ENCODE results near the gene RSBN1L. TPM values are rescaled to one million over a fixed set of nuclear protein-coding genes. Genes with fewer than 3 reads are reported as not detected.
"Not testable (repeated sequence)": the region's sequence is repeated elsewhere in the genome, so short reads cannot be mapped to it uniquely, and the experiment has no call there.

Gene RSBN1L
- polyA plus RNA-seq, 1 donor from 2014 or later: 24.7 TPM

DNA sequence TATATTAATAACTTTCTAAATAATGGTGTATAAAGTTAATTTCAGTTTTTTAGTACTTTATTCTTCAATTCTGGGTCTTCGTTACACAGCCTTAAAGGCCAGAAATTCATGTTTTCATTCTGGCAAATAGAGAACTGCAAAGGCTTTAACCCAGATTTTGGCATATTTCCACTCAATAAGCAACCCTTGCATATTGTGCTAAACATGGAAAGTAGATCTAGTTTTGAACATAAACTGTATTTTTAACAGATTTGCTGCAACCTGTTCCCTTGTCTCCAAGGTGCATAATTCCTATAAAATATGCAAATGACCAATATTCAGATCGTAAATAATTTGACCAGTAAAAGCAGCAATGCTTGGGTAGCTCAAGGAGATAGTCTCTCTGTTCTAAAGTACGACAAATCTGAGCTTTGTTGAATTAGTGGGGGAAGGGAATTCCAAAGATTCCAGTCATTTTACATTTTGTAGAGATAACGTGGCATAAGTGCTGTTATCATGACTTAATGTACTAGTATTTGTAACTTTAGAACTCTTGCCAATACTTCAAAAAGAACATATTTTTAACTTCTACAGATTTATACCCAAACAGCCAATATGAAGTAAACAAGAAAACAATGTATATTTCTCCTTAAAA, 46.4 kb upstream of the RSBN1L start:
- H2AFZ ChIP-seq (ENCODE audit: low read depth, low read length): no peak overlapping the region
- H3K9me2 ChIP-seq (ENCODE audit: insufficient read depth, low read length): no peaks in the 10 kb centered on the region
- no peaks in the 10 kb centered on the region for H3K36me3 ChIP-seq (ENCODE audit: insufficient read depth, low read length)
- no peaks in the 10 kb centered on the region for H3K79me2 ChIP-seq (replicated peaks; ENCODE audit: insufficient read depth, low read length)
- no peak overlapping the region for H3K4me3 ChIP-seq (ENCODE audit: low read length)
- no peaks in the 10 kb centered on the region for H4K20me1 ChIP-seq (ENCODE audit: insufficient read depth)
- no peak for TF ChIP-seq SMC3 (conservative IDR thresholded peaks at IDR 0.05; ENCODE audit: poor library complexity)
- TF ChIP-seq, protein P1, sequence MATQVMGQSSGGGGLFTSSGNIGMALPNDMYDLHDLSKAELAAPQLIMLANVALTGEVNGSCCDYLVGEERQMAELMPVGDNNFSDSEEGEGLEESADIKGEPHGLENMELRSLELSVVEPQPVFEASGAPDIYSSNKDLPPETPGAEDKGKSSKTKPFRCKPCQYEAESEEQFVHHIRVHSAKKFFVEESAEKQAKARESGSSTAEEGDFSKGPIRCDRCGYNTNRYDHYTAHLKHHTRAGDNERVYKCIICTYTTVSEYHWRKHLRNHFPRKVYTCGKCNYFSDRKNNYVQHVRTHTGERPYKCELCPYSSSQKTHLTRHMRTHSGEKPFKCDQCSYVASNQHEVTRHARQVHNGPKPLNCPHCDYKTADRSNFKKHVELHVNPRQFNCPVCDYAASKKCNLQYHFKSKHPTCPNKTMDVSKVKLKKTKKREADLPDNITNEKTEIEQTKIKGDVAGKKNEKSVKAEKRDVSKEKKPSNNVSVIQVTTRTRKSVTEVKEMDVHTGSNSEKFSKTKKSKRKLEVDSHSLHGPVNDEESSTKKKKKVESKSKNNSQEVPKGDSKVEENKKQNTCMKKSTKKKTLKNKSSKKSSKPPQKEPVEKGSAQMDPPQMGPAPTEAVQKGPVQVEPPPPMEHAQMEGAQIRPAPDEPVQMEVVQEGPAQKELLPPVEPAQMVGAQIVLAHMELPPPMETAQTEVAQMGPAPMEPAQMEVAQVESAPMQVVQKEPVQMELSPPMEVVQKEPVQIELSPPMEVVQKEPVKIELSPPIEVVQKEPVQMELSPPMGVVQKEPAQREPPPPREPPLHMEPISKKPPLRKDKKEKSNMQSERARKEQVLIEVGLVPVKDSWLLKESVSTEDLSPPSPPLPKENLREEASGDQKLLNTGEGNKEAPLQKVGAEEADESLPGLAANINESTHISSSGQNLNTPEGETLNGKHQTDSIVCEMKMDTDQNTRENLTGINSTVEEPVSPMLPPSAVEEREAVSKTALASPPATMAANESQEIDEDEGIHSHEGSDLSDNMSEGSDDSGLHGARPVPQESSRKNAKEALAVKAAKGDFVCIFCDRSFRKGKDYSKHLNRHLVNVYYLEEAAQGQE (IDR thresholded peaks at IDR 0.05; ENCODE audit: borderline replicate concordance): no peak
- TF ChIP-seq EP300 (conservative IDR thresholded peaks at IDR 0.05; ENCODE audit: poor library complexity, severe bottlenecking): no peak
- TF ChIP-seq POLR2AphosphoS5 (IDR thresholded peaks at IDR 0.05): no peak
- TF ChIP-seq, protein P2, sequence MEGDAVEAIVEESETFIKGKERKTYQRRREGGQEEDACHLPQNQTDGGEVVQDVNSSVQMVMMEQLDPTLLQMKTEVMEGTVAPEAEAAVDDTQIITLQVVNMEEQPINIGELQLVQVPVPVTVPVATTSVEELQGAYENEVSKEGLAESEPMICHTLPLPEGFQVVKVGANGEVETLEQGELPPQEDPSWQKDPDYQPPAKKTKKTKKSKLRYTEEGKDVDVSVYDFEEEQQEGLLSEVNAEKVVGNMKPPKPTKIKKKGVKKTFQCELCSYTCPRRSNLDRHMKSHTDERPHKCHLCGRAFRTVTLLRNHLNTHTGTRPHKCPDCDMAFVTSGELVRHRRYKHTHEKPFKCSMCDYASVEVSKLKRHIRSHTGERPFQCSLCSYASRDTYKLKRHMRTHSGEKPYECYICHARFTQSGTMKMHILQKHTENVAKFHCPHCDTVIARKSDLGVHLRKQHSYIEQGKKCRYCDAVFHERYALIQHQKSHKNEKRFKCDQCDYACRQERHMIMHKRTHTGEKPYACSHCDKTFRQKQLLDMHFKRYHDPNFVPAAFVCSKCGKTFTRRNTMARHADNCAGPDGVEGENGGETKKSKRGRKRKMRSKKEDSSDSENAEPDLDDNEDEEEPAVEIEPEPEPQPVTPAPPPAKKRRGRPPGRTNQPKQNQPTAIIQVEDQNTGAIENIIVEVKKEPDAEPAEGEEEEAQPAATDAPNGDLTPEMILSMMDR (IDR thresholded peaks at IDR 0.05; ENCODE audit: poor library complexity, severe bottlenecking): no peak
- H3K9me3 ChIP-seq (ENCODE audit: low read length): no peaks in the 10 kb centered on the region
- H3F3A ChIP-seq (ENCODE audit: insufficient read depth, low read length, poor library complexity, severe bottlenecking): no peaks in the 10 kb centered on the region
- H3K4me2 ChIP-seq (ENCODE audit: low read length): no peak overlapping the region
- H3K27ac ChIP-seq (ENCODE audit: low read length): no peak overlapping the region
- no peaks in the 10 kb centered on the region for H3K27me3 ChIP-seq (ENCODE audit: insufficient read depth, low read depth, low read length)
- no peak overlapping the region for H3K9ac ChIP-seq (ENCODE audit: low read length)

DNA sequence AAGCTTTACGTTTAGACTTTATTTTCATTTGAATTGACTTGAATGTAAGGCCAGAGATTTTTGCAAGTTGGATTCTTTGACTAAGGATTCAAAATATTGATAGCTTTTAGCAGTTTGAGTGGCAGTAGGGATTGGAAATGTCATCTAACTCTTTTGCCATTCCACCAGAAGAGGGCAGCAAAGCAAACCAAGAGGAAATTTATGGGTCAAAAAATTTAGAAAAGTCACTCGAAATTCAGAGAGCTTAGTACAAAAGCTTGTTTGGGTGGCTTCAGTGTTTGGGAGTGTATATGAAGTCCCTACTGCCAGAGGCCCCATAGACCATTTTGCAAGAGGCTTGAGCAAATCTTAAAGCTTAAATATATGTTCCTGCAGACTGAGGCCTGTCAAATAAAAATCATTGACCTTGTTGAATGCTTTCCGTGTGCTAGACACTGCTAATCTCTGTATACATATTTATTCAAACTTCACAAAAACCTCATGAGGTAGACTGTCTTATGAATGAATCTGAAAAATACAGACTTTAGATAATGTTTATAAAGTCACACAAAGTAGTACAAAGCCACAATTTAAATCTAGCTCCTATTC, 44.6 kb upstream of the RSBN1L start:
- Histone ChIP-seq H3K27ac (ENCODE audit: low read length) (no peak overlapping the region), H3K4me2 (ENCODE audit: low read length) (no peak overlapping the region), H2AFZ (ENCODE audit: low read depth, low read length) (no peak overlapping the region), H3K4me3 (ENCODE audit: low read length) (no peak overlapping the region), H3K9ac (ENCODE audit: low read length) (no peak overlapping the region), H4K20me1 (ENCODE audit: insufficient read depth) (no peaks in the 10 kb centered on the region), H3K79me2 (replicated peaks; ENCODE audit: insufficient read depth, low read length) (no peaks in the 10 kb centered on the region), H3K36me3 (ENCODE audit: insufficient read depth, low read length) (no peaks in the 10 kb centered on the region), H3F3A (ENCODE audit: insufficient read depth, low read length, poor library complexity, severe bottlenecking) (no peaks in the 10 kb centered on the region), H3K9me2 (ENCODE audit: insufficient read depth, low read length) (no peaks in the 10 kb centered on the region), H3K9me3 (ENCODE audit: low read length) (no peaks in the 10 kb centered on the region), H3K27me3 (ENCODE audit: insufficient read depth, low read depth, low read length) (no peaks in the 10 kb centered on the region)
- TF ChIP-seq EZH2 (IDR thresholded peaks at IDR 0.05; ENCODE audit: borderline replicate concordance, insufficient read depth, low read length, poor library complexity, severe bottlenecking) (no peak), EP300 (conservative IDR thresholded peaks at IDR 0.05; ENCODE audit: poor library complexity, severe bottlenecking) (no peak), RAD21 (conservative IDR thresholded peaks at IDR 0.05) (peak; percentile 69), MXI1 (conservative IDR thresholded peaks at IDR 0.05; ENCODE audit: poor library complexity, severe bottlenecking) (no peak), TAF1 (IDR thresholded peaks at IDR 0.05; ENCODE audit: low read depth) (no peak), SMC3 (conservative IDR thresholded peaks at IDR 0.05; ENCODE audit: poor library complexity) (peak; percentile 70), POLR2AphosphoS5 (IDR thresholded peaks at IDR 0.05) (no peak)
- TF ChIP-seq, protein P1 (IDR thresholded peaks at IDR 0.05; ENCODE audit: borderline replicate concordance): no peak
- TF ChIP-seq, protein P2 (IDR thresholded peaks at IDR 0.05; ENCODE audit: poor library complexity, severe bottlenecking): peak; percentile 76

DNA sequence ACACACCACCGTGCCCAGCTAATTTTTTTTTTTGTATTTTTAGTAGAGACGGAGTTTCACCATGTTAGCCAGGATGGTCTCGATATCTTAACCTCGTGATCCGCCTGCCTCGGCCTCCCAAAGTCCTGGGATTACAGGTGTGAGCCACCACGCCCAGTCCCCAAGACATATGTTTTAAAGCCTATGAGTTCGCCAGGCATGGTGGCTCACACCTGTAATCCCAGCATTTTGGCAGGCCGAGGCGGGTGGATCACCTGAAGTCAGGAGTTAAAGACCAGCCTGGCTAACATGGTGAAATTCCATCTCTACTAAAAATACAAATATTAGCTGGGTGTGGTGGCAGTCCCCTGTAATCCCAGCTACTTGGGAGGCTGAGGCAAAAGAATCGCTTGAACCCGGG, 43.4 kb upstream of the RSBN1L start:
- not testable (repeated sequence) for H3K27ac ChIP-seq (ENCODE audit: low read length); H3K36me3 ChIP-seq (ENCODE audit: insufficient read depth, low read length); H3K4me3 ChIP-seq (ENCODE audit: low read length)

More for the DNA sequence above, 43.4 kb upstream of the RSBN1L start:
- not testable (repeated sequence) for H3K9me2 ChIP-seq (ENCODE audit: insufficient read depth, low read length); H3K4me2 ChIP-seq (ENCODE audit: low read length); H3F3A ChIP-seq (ENCODE audit: insufficient read depth, low read length, poor library complexity, severe bottlenecking); H2AFZ ChIP-seq (ENCODE audit: low read depth, low read length); H3K79me2 ChIP-seq (replicated peaks; ENCODE audit: insufficient read depth, low read length); H4K20me1 ChIP-seq (ENCODE audit: insufficient read depth); H3K9ac ChIP-seq (ENCODE audit: low read length); H3K9me3 ChIP-seq (ENCODE audit: low read length); H3K27me3 ChIP-seq (ENCODE audit: insufficient read depth, low read depth, low read length)
